ENCODE data around the gene CCDC159.
A peak's percentile ranks its signal among the peaks of the same experiment; 100 is the strongest.

Gene CCDC159

GRCh38 chr19:11382898-11383705 is 36.8 kb downstream of the CCDC159 start (continued):
- peak; percentile 60 for TF ChIP-seq HIC1 (tag by site-specific recombination; IDR thresholded peaks at IDR 0.05)
- TF ChIP-seq GLIS2 (tag by site-specific recombination; IDR thresholded peaks at IDR 0.05), result peak; percentile 91
- peak; percentile 4; the same call in 1 of the 2 replicates for TF ChIP-seq ZNF335 (tag by site-specific recombination; conservative IDR thresholded peaks at IDR 0.05)
- no peak for TF ChIP-seq ZNF112 (tag by site-specific recombination; IDR thresholded peaks at IDR 0.05)
- TF ChIP-seq ZBTB6 (tag by site-specific recombination; IDR thresholded peaks at IDR 0.05), result no peak
- TF ChIP-seq PRDM4 (tag by site-specific recombination; IDR thresholded peaks at IDR 0.05), result no peak
- TF ChIP-seq ZNF521 (tag by site-specific recombination; IDR thresholded peaks at IDR 0.05), result no peak
- TF ChIP-seq REPIN1 (tag by site-specific recombination; IDR thresholded peaks at IDR 0.05; ENCODE audit: low read depth), result no peak
- no peak; the same call in 1 of the 2 replicates for TF ChIP-seq ZNF280D (tag by site-specific recombination; IDR thresholded peaks at IDR 0.05)
- no peak for TF ChIP-seq ZNF248 (tag by site-specific recombination; IDR thresholded peaks at IDR 0.05)
- no peak for TF ChIP-seq ZNF221 (tag by site-specific recombination; IDR thresholded peaks at IDR 0.05; ENCODE audit: borderline replicate concordance)
- TF ChIP-seq ZNF704 (tag by site-specific recombination; IDR thresholded peaks at IDR 0.05), result no peak
- TF ChIP-seq KLF9 (tag by site-specific recombination; IDR thresholded peaks at IDR 0.05; ENCODE audit: low read depth), result peak; percentile 88
- TF ChIP-seq MYNN (tag by site-specific recombination; IDR thresholded peaks at IDR 0.05; ENCODE audit: borderline replicate concordance), result no peak
- TF ChIP-seq ZNF416 (tag by site-specific recombination; IDR thresholded peaks at IDR 0.05), result no peak
- no peak for TF ChIP-seq TCF7L2 (IDR thresholded peaks at IDR 0.05; ENCODE audit: borderline replicate concordance, low read depth, low read length)
- TF ChIP-seq ZNF660 (tag by site-specific recombination; IDR thresholded peaks at IDR 0.05), result no peak
- TF ChIP-seq REST (tag by site-specific recombination; IDR thresholded peaks at IDR 0.05), result no peak
- peak; percentile 90 for TF ChIP-seq KLF1 (tag by site-specific recombination; IDR thresholded peaks at IDR 0.05)
- TF ChIP-seq SP7 (tag by site-specific recombination; IDR thresholded peaks at IDR 0.05), result peak; percentile 31
- no peak for TF ChIP-seq ZNF544 (tag by site-specific recombination; IDR thresholded peaks at IDR 0.05)
- no peak for TF ChIP-seq ZNF707 (tag by site-specific recombination; IDR thresholded peaks at IDR 0.05)
- TF ChIP-seq ZNF2 (tag by site-specific recombination; IDR thresholded peaks at IDR 0.05), result peak; percentile 80
- TF ChIP-seq ZFHX2 (tag by site-specific recombination; conservative IDR thresholded peaks at IDR 0.05), result peak; percentile 62
- no peak for TF ChIP-seq ZNF138 (tag by site-specific recombination; IDR thresholded peaks at IDR 0.05; ENCODE audit: borderline replicate concordance)
- TF ChIP-seq ZFP69B (tag by site-specific recombination; IDR thresholded peaks at IDR 0.05), result peak; percentile 93
